Measurements from ENCODE around the gene MED13L. TPM values are rescaled to one million over a fixed set of nuclear protein-coding genes. Genes with fewer than 3 reads are reported as not detected.

The MED13L gene
- total and polyA plus RNA-seq, 2 of the 8 experiments (the other 6 are each of a cell fraction or from before 2014, with no cell fraction given), result 15.9 to 51.7 TPM

DNA sequence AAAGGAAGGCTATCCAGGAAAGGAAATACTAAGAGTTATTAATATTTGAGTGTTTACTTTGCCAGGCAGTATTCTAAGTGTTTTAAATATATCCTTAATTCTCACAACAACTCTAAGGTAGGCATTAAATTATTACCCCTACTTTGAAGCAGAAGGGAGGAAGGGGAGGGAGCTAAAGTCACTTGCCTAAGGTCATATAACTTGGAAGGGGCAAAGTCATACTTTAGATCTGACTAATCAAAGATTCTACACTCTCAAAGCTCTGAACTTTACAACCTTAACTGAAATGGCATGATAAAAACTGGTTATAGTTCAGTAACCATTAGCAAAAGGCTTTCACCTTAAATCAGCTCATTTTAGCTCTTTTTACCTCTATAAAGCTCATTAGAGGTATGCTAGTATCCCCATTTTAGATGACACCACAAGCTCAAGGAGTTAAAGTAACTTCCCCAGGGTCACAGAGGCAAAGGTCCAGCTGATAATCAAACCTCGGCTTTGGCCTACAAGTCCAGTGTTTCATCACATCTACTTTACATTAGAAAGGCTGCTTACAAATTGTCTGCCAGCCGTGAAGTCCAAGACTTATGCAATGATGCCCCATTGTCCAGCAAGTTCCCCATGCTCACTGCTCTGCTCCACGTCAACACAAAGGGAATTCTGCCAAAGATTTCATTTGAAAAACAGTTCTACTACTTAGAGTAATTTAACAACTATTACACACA is 223.9 kb downstream of the MED13L start:
- Histone ChIP-seq H2BK20ac (ENCODE audit: low read length) (no peak overlapping the region), H2BK5ac (ENCODE audit: low read depth, low read length) (no peak overlapping the region), H4K5ac (ENCODE audit: insufficient read length, low read depth, low read length) (no peak overlapping the region), H3K27me3 (replicated peaks in 1 of 4; ENCODE audit: control insufficient read depth in 3 of 4, extremely low read depth in 1 of 4, insufficient read depth in 3 of 4, low read length in 3 of 4) (no peaks in the 10 kb centered on the region), H2AFZ (ENCODE audit: low read length) (no peak overlapping the region), H3K9ac (replicated peaks in 1 of 4; ENCODE audit: extremely low read depth in 1 of 4, low read depth in 3 of 4, low read length in 3 of 4) (no peak overlapping the region), H2BK15ac (ENCODE audit: low read length) (no peak overlapping the region), H3K27ac (ENCODE audit: low read depth, low read length) (no peak overlapping the region), H2AK5ac (ENCODE audit: low read depth, low read length) (no peak overlapping the region), H3K18ac (ENCODE audit: extremely low read depth, low read length) (no peak overlapping the region), H3K36me3 (ENCODE audit: control insufficient read depth in 2 of 4, insufficient read depth in 4 of 4, low read length in 3 of 4) (no peaks in the 10 kb centered on the region), H3K23ac (ENCODE audit: insufficient read length) (no peak overlapping the region), H3K79me2 (ENCODE audit: control insufficient read depth in 1 of 2, insufficient read depth in 2 of 2, low read length in 2 of 2) (peaks cover 0 to 16% of the 10 kb centered on the region in 2 experiments; a peak in 2 of 4 replicates), H3K4me2 (ENCODE audit: insufficient read depth in 1 of 2, low read depth in 2 of 2, low read length in 2 of 2) (no peak overlapping the region), H4K20me1 (replicated peaks in 1 of 2; ENCODE audit: control insufficient read depth in 1 of 2, insufficient read depth in 2 of 2, low read length in 2 of 2) (peaks cover 2 to 3% of the 10 kb centered on the region in 2 experiments), H3K4ac (replicated peaks; ENCODE audit: insufficient read length, low read depth, low read length) (no peak overlapping the region), H3K14ac (ENCODE audit: insufficient read length) (no peak overlapping the region), H2BK12ac (ENCODE audit: low read depth, low read length) (no peak overlapping the region), H4K8ac (ENCODE audit: extremely low read depth, insufficient read depth, low read length) (no peak overlapping the region), H3K56ac (replicated peaks; ENCODE audit: insufficient read length, low read depth, low read length) (no peak overlapping the region), H3K4me1 (replicated peaks in 1 of 4; ENCODE audit: control insufficient read depth in 3 of 4, insufficient read depth in 4 of 4, low read length in 3 of 4) (no peaks in the 10 kb centered on the region; a peak in 1 of 7 replicates), H2BK120ac (replicated peaks; ENCODE audit: low read depth, low read length) (no peak overlapping the region), H3K79me1 (ENCODE audit: low read depth, low read length) (no peaks in the 10 kb centered on the region), H3K9me3 (ENCODE audit: insufficient read depth in 2 of 2, low read depth in 1 of 2, low read length in 1 of 2) (no peaks in the 10 kb centered on the region), H3K4me3 (ENCODE audit: extremely low read depth in 1 of 4, insufficient read depth in 2 of 4, low read depth in 3 of 4, low read length in 4 of 4) (no peak overlapping the region), H3K23me2 (ENCODE audit: low read depth, low read length) (no peaks in the 10 kb centered on the region), H4K91ac (replicated peaks; ENCODE audit: insufficient read length, low read length) (no peak overlapping the region)
- FAIRE-seq (no peak), DNase-seq (ENCODE audit: low read depth in 1 of 2, low spot score in 2 of 2) (no peak)
- TF ChIP-seq CEBPB (IDR thresholded peaks at IDR 0.05; ENCODE audit: low read depth, low read length) (0 out of 2 replicates have a peak, but pooled peaks have one; percentile 17), YY1 (IDR thresholded peaks at IDR 0.05; ENCODE audit: low read depth, low read length) (no peak)
- 88% methylated on average over 3 of the region's 3 CpGs; no CpG with 5 or more reads in 1 of the 2 experiments for WGBS, 2 experiments (ENCODE audit: extremely low coverage in 1 of 2, insufficient coverage in 1 of 2, insufficient read length in 1 of 2, insufficient replicate concordance in 2 of 2, low coverage in 1 of 2, low lambda C conversion rate in 2 of 2, missing lambda C conversion rate in 1 of 2)
- ChIA-PET CTCF (ENCODE audit: partially characterized antibody) (no interaction called here), POLR2A (ENCODE audit: partially characterized antibody) (no interaction called here)
